ENCODE results near the gene FCER1G. TPM values are rescaled to one million over a fixed set of nuclear protein-coding genes. Genes with fewer than 3 reads are reported as not detected.

Gene FCER1G
- total and polyA plus RNA-seq, 2 of the 8 experiments (the other 6 are each of a cell fraction or from before 2014, with no cell fraction given) = 1.6 TPM; not detected in 1

DNA sequence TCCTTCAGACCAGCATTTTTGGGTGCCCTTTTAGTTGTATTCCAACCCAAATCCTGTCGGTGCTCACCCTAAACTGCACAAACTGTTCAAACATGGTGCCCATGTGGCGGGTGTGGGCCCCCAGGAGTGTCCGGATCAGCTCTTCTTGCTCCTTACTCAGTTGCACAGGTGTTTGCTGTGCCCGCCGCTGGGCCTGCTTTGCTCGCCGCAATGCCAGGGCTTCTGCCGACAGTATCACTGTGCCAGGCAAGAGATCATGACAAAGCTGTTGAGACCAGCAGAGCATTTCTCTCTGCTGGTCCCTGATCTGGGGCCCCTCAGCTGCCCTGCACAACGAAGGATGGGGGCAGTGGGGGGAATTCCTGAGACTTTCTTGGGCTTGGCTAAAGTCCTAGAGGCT lies 18.0 kb downstream of the FCER1G start (continued):
- TF ChIP-seq CHD7 (IDR thresholded peaks at IDR 0.05; ENCODE audit: insufficient replicate concordance, low read length) (no peak), CBX5 (IDR thresholded peaks at IDR 0.05; ENCODE audit: low read depth, low read length) (no peak), NANOG (IDR thresholded peaks at IDR 0.05; ENCODE audit: insufficient read depth, low read depth, low read length, poor library complexity, severe bottlenecking) (no peak), SP2 (IDR thresholded peaks at IDR 0.05; ENCODE audit: low read length) (no peak), SP4 (IDR thresholded peaks at IDR 0.05; ENCODE audit: low read length) (no peak), TAF7 (optimal IDR thresholded peaks at IDR 0.05; ENCODE audit: borderline replicate concordance, low read depth, low read length) (no peak), CEBPB (IDR thresholded peaks at IDR 0.05; ENCODE audit: low read depth, low read length) (no peak), SIX5 (IDR thresholded peaks at IDR 0.05; ENCODE audit: low read depth, low read length) (no peak), TBP (IDR thresholded peaks at IDR 0.05; ENCODE audit: low read depth, low read length) (no peak), SP1 (IDR thresholded peaks at IDR 0.05; ENCODE audit: low read depth, low read length) (no peak), HDAC2 (IDR thresholded peaks at IDR 0.05; ENCODE audit: borderline replicate concordance in 1 of 2, low read depth in 2 of 2, low read length in 2 of 2) (no peak)
- TF ChIP-seq, protein P1, sequence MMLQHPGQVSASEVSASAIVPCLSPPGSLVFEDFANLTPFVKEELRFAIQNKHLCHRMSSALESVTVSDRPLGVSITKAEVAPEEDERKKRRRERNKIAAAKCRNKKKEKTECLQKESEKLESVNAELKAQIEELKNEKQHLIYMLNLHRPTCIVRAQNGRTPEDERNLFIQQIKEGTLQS (IDR thresholded peaks at IDR 0.05; ENCODE audit: insufficient read depth, low read depth, low read length) = no peak
